DND-41 (cell line): Measurements from ENCODE around the gene ADCY2.

Experiments used
- CTCF ChIP-seq: IDR thresholded peaks from 2 replicates; pipeline ENCODE4 v1.5.1; 2012; ENCODE audit warnings: borderline replicate concordance, low read length, moderate library complexity, mild to moderate bottlenecking; ENCODE audit not compliant: poor library complexity, severe bottlenecking; ENCODE audit errors: extremely low read depth
- EZH2 ChIP-seq: IDR thresholded peaks from 3 replicates; pipeline ENCODE4 v1.6.1; 2012; ENCODE audit warnings: borderline replicate concordance, low read depth, mild to moderate bottlenecking, moderate library complexity, low read length, inconsistent platforms; ENCODE audit not compliant: severe bottlenecking

DNA sequence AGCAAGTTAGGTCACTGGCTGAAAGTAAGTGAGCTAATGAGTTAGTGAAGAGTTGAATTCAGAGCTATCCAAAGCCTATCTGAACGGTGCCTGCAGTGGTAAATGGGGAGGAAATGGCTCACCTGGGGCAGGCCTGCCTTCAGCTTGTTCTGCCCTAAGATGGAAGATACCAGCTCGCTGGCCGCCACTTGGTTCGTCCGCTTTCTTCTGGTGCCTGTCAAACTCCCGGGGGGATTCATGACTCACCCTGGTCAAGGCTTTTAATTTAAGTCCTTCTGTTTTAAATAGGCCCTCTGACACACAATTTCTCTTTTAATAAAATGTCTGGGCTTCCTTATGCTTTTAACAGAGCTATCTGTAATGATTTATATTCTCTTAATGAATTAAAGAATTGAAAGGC, 376.2 kb downstream of the ADCY2 start:
- TF ChIP-seq CTCF (no peak), EZH2 (no peak)
